ENCODE results near the gene FHL1.
"Not testable (repeated sequence)": the region's sequence is repeated elsewhere in the genome, so short reads cannot be mapped to it uniquely, and the experiment has no call there.

The FHL1 gene

DNA sequence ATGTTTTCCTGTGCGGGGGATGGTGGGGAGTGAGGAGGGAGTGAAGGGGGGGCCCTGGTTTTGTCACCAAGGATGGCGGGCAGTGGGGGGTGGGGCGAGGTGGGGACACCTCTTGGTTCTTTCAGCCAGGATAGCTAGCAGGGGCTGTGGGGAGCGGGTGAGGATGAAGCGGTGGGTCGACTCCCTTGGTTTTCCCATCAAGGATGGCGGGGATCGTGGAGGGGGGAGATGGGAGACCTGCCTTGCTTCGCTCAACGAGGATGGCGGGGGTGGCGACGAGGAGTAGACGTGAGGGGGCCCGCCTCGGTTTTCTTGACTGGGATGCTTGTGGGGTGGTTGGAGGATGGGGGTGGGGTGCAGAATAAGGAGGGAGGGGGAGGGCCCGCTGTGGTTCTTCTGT is 643 bp downstream of the FHL1 start:
- no peak for DNase-seq (ENCODE audit: low read depth)

DNA sequence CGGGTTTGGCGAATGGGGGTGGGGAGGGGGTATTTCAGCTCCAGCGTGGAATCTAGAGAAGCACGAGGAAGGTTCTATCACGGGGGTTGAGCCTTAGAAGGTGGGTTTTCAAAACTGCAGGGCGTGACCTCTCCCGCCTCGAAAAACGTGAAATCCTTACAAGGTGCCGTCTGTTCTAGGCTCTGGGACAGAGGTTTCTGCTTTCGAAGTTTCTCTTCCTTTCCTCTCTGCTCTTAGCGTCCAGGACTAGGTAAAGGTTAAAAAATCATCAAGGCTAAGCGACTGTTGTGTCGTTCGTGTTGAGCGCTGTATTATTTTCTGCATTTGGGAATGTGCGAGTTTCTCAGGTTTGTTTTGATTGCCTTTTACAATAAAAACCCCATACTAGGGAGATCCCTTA is 1.1 kb downstream of the FHL1 start:
- no peak for DNase-seq (ENCODE audit: low read depth)

- DNase-seq (ENCODE audit: low read depth) = no peak
Observed at GRCh38 chrX:136154998-136155397, 7.7 kb downstream of the FHL1 start.

GRCh38 chrX:136156560-136157117 is 9.3 kb downstream of the FHL1 start:
- DNase-seq (ENCODE audit: low read depth) = no peak

- no peak for DNase-seq (ENCODE audit: low read depth)
Observed at GRCh38 chrX:136157187-136157586, 9.9 kb downstream of the FHL1 start.

DNA sequence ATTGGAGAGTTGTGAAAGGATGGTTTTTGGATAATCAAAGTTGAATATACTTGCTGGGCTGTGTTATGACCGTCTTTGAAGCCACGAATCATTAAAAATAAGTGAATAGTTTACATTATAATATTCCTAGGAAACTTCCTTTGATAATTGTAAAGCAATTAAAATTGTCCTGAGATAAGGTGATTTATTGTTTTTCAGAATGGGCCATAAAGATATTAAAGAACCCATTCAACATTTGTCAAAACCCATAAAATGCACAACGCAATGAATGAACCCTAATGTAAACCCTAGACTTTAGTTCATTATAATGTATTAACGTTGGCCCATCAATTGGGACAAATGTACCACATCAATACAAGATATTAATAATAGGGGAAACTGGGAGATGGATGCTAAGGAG is 11.4 kb downstream of the FHL1 start:
- DNase-seq (ENCODE audit: low read depth) = no peak

DNA sequence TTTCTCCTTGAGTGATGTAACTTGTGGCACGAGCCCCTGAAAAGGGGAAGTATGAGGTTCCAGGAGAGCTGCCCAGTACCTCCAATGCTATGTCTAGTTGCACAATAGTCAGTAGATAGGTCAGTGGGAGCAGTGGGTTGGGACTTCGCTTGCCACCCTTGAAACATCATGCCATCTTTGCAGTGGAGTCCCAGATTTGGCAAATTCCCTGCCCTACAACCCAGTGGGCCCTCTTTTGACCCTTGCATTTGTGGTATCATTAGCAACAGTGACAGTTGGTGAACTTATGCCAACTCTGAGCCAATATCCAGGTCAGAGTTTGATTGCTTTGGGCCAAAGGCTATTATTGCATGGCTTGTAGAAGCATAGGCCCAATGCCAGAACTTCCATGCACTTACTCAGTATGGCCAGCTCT is 12.3 kb downstream of the FHL1 start:
- peak; percentile 54 for DNase-seq (ENCODE audit: low read depth)

- DNase-seq (ENCODE audit: low read depth) = peak; percentile 61
Observed at GRCh38 chrX:136162827-136163570, 15.7 kb downstream of the FHL1 start.

- no peak for DNase-seq (ENCODE audit: low read depth)
Observed at GRCh38 chrX:136163689-136164088, 16.4 kb downstream of the FHL1 start.

GRCh38 chrX:136165406-136165805 is 18.1 kb downstream of the FHL1 start:
- DNase-seq (ENCODE audit: low read depth) = no peak

DNA sequence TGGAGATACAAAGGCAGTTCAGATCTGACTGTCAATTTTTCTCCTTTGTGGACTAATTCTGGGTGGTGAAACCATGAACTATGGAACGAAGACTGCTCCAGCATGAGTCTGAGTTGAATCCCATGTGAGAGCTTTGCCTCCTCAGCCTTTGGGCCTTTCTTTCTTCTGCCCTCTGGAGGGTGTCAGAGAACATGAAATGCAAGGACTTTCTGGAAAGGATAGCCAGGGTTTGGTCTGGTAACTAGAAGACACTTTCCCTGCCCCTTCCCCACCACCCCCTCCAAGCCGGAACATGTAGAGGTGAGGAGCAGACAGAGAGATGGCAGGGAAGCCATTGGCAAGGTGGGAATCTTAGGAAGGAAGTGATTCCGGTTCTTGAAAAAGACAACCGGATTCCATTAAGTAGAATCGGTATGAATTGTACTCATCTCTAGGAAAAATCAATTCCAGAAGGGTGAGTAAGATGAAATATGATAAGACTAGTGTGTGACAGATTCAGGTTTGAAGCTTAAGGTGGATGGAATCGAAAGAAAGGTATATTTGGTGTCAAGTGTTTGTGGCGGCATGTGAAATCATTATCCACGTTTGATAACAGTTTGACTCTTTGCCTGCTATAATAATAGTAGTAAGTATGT is 19.0 kb downstream of the FHL1 start:
- DNase-seq (ENCODE audit: low read depth) = peak; percentile 58

DNA sequence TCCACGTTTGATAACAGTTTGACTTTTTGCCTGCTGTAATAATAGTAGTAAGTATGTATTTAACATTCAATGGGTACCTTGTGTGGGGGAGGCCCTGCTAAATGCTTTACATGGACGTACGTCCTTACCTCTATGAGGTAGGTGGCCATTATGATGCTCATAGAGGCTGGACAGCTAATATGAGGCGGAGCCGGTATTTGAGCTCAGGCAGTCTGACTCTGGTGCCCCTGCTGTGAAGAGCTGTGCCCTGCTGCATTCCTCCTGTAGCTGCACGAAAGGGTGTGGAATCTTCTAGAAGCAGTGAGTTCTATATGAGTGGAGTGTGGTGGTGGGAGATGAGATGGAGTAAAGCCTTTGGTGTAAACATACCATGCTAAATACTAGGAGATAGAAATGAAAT is 20.7 kb downstream of the FHL1 start:
- DNase-seq (ENCODE audit: low read depth) = not testable (repeated sequence)

DNA sequence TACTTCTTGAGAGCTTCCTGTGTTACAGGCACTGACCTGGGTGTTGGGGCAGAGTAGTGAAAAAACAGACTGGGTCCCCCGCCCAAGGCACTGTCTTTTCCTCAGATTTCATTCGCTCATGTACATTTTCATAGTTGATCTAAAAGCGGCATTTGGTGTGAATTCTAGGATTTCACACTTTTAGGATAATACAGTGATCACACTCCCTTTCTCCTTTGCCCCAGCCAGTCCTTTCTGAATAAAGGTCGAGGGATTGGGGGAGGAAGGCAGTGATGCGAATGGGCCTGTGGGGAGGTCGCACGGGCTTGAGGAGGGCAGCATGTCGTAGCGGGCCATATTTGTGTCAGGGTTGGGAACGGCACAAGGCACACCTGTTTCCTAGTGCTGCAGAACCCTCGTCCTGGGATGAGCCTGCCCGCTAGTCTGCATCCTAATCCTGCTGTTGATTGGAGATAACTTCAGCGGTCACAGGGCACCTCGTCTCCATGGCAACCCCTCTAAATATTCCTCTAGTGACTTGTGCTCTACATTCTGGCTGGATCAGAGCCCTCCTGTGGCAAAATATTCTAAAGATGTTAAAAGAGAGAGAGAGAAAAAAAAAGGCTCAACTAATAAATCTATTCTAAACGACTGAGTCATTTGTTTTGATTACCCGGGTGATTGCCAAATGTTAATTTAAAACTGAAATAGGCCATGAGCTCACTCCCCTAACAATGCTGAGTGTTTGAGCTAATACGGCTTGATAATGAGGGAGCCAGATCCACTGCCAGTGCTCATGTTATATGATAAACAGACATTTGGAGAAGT is 21.8 kb downstream of the FHL1 start:
- peak; percentile 92 for DNase-seq (ENCODE audit: low read depth)

DNA sequence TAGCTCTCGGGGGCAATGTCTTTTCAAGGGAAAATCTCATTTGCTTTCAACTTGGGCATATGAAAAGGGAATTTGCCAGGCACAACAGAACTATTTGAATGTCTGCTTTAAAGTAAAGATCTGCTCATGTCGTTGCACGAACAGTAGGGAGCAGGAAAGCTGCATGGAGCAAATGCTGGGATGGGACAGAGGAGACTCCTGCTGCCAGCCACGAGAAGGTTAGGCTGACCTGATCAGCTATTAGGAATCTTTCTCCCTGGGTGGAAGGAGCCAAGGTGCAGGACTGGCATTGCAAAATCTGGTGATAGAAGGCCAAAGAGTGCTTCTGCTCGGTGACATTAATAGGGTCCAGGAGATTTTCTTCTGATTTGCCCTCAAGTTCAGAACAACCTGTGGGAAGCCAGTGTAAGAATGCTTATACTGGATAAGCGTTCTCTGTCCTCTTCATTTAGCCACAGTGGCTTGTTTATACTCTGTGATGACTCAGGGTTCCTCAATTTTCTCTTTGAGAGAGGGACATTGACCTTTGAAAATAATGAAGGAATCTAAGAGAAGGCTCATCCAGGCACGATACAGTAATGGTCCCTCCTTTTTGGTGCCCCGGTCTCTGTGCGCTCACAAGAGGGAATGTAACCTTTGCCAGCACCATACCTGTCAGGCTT is 22.9 kb downstream of the FHL1 start:
- DNase-seq (ENCODE audit: low read depth) = peak; percentile 54

DNA sequence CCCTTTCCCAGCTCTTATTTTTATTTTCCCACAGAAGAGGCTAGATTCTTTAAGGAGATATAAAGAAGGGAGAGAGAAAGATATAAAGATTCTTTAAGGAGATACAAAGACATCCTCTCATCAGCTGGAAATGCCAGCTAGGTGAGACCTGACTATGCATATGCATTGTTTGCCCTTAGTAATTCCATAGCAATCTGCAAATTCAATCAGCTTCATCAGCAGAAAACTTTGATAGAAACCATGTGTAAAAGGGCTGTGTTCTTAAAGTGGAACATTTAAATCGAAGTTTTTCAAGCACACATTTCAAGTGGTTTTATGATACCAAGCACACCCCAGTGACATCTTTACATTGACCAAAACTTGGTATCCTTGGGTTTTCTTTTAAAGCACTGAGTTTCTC is 24.1 kb downstream of the FHL1 start:
- no peak for DNase-seq (ENCODE audit: low read depth)

- DNase-seq (ENCODE audit: low read depth) = peak; percentile 93
Observed at GRCh38 chrX:136176399-136176825, 29.1 kb downstream of the FHL1 start.

GRCh38 chrX:136179133-136179532 is 31.8 kb downstream of the FHL1 start:
- no peak for DNase-seq (ENCODE audit: low read depth)

DNA sequence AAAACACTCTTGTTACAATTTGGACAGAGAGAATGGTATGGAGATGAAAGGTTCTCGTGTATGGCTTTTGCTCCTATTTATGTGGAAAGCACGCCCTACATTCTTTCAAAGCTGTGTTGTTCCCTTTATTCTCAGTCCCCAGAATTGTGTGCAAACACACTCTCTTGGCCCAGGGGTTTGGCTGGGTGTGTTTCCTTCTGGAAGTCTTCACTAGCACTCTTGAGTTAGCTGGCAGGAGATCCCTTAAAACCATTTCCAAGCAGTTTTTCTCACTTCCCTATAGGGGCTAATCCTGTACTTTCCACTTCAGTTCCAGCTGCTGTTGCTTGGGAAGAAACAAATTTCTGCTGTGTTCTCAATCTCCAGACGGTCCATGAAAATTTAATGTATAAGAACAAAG is 35.1 kb downstream of the FHL1 start:
- no peak for DNase-seq (ENCODE audit: low read depth)

- no peak for DNase-seq (ENCODE audit: low read depth)
Observed at GRCh38 chrX:136183172-136183571, 35.8 kb downstream of the FHL1 start.

DNA sequence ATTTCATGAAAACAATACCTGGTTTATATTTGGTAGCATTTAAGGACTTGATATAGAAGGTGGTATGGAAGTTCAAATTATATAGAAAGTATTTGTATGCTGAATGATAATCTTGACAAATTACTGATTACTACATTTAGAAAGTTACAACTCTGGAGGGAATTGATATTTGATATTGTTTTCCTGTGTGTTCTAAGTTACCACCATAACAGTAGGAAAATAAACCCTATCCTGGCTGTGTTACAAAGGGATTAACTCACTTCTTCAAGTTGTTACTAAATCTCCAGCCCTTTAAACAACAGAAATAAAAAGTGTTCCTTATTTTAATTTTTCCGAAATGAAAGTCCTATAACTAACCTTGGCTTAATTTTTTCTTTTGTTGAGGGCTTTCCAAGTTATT is 36.6 kb downstream of the FHL1 start:
- DNase-seq (ENCODE audit: low read depth) = peak; percentile 59

DNA sequence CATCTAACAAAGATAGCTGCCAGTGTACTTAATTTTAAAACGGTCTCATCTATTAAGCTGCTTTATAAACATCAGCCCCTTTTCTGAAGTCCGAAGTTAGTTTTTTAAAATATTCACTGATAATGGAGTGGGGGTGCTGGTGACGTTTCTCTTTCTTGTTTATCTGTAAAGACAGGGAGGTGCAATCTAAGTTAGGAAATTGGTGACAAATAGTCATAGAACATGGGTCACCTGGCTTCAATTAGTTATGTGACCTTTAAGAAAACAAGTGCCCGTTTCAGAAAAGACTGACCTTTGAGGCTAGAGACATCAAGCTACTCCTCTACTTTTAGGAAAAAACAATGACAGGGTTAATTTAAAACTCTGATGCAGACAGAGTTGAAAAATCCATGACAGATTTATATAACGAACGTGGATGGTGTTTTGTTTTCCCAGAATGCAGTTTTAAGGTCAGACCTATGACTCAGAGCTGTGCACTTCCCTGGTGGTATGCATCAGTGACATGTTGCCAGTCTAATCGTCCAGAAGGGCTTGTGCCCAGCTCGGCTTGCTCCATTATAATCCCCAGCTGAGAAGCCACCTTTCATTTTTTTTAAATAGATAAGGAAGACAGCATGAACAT is 38.2 kb downstream of the FHL1 start:
- DNase-seq (ENCODE audit: low read depth) = peak; percentile 55

- no peak for DNase-seq (ENCODE audit: low read depth)
Observed at GRCh38 chrX:136186023-136186413, 38.7 kb downstream of the FHL1 start.
